ENCODE data around the gene POLR2H.

Gene POLR2H

DNA sequence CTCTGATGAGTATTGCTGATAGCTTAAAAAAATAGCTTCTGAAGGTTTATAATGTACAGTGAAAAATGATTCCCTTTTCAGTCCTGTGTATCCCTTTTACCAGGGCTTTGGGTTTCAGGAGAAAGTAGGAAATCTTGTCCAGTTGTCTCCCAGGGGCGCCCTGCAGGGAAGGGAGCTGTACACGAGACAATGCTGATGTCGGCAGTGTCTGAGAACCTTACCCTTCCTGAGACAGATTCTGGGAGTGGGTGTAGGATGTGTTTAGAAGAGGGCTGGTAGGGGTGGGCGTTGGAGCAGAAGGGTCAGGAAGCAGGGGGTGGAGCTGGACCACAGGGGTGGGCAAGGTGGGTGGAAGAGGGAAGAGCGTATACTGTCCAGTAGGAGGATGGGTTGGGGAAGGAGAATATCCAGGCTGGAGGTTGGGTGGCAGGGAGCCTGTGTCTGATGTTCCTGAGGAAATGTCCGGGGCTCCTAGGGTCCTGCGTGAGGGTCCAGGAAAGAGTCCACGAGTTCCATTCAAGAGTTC is 10.8 kb downstream of the POLR2H start:
- no peak for DNase-seq

DNA sequence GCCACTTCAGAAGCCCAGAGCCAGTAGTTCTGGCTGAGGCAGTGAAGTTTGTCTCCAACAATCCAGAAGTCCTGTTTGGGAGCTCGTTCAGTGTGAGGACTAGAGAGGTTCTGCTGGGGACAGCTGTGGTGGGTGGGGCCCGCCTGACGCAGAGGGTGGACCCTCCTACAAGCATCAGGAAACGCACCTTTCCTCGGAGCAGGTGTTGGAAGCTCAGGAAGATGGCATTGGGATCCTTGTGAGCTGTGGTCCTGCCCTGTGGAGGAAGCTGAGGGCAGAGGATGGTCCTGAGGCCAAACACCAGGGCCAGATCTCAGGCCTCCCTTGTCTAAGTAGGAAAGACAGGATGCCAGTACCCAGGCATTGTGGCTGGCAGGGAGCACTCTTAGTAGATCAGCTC is 11.4 kb downstream of the POLR2H start:
- DNase-seq: no peak

DNA sequence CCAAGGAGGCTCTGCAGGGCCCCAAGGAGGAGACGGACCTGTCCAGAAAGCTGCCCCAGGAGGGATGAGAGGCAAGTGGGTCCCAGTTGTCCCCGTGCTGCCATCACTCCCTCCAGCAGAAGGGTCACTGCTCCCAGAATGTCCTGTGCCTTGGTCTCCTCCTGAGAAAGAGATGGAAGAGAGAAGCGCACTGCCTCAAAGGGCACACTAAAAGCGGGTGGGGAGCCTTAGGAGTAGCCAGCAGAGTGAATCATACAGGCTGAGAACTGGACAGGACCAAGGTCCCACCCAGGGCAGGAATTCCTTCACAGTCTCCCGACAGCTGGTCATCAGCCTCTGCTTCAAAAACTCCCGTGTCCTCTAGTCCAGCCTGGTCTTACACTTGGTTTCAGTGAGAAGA is 11.9 kb downstream of the POLR2H start:
- no peak for DNase-seq

DNA sequence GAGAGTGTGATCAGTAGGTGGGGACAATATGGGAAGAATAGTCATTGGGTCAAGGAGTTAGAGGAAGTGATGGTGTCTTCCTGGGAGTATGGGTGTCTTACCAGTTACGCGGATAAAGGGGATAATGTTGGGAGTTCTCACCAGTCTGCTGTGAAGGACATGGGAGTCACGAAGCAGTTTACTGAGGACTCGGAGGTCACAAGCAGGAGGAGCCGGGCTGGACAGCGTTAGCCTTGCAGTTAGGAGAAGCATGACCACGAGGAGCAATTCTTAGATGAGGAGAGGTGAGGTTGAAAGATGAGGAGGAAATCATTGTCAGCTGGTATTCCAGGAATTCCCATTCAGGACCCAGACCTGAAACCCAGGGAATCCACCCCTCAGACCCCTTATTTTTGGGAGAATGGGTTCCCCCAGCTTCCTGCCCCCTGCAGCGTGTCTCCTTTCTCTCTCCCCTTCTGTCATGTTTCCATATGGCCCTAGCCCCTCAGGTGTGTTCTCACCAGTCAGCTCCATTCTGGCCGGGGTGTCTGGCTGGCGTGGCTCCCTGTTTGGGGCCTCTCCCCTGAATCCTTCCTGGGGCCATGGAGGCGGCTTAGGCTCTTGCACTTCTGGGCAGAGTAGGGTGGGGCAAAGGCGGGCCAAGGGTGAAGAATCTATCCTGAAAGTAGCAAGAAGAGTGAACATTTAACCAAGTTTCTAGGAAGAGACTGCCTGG is 14.4 kb downstream of the POLR2H start:
- DNase-seq: no peak

DNA sequence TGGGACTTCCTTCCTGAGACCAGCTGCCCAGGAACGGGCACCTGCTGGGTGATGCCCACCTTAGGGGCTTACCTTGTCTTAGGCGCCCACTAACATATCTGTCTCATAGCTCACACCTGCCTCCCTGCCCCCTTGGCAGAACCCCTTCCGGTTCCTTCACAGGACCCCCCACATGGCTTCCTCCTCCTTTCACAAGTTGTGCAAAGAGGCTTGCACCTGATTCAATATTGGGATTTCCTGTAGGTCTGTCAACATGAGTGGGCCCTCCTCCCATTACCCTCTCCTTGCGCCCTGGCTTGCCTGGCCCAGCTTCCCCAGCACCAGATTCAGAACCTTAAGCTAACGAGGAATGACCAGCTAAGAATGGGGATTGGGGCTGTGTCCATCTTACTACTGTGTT is 15.9 kb downstream of the POLR2H start:
- DNase-seq: no peak

DNA sequence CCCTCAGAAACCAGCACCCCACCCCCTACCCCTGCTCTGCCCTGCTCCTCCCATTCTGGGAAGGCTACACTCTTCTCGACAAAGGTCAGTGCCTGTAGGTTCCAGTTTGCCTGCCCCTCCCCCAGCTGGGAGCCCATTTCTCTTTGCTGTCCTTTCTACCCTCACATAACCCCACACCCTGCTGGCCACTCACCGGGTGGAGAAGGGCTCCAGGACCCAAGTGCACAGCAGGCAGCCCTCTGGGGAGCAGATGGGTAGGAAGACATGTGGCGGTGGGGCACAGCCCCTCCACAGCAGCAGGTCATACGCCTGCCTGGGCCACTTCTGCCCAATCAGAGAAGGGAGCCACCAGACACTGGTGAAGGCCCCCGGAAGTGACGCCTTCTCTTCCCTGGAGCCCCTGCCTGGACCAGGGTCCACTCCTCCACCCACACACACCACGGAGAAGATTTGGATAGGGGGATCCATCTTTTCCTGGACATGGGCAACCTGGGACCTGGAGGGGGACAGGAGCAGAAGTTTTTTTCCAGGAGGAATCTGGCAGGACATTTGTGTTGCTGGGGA is 16.5 kb downstream of the POLR2H start, which contains the start of gene THPO:
TSS of gene THPO (minus strand) at position 326 of the 564 bp plus-strand sequence. CDS start 1,948 bp downstream, outside the sequence.
- DNase-seq: no peak

DNA sequence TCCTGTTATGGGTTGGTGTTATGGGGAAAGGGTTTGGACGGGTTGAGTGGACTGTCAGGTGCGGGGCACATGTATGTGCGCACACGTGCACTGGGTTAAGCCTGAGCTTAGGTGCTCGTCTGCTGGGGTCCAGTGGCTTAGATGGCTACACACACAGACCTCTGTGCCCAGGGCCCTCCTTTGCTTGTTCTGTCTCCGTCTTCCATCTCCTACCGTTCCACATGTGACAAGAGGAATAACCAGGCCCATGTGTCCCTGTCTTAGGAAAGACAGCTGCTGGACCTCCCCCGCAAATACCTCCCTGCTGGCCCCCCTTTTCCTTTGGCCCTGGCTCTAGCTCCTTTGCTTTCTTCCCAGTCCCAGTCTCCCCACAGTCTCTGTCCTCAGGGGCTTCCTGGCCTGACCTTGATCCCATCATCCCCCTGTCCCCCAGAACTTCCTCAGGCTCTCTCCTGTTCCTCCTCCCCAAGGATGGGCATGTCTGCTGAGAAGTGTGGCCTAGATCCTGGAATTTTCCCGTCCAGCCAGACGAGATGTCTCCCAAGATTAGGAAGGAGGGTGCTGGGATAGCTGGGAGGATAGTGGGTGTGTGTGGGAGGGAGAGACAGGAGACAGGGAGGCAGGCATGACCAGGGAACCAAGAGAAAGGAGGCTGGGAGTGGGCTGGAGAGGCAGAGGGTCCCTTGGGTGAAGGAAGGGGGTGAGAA is 17.3 kb downstream of the POLR2H start:
- no peak for DNase-seq

DNA sequence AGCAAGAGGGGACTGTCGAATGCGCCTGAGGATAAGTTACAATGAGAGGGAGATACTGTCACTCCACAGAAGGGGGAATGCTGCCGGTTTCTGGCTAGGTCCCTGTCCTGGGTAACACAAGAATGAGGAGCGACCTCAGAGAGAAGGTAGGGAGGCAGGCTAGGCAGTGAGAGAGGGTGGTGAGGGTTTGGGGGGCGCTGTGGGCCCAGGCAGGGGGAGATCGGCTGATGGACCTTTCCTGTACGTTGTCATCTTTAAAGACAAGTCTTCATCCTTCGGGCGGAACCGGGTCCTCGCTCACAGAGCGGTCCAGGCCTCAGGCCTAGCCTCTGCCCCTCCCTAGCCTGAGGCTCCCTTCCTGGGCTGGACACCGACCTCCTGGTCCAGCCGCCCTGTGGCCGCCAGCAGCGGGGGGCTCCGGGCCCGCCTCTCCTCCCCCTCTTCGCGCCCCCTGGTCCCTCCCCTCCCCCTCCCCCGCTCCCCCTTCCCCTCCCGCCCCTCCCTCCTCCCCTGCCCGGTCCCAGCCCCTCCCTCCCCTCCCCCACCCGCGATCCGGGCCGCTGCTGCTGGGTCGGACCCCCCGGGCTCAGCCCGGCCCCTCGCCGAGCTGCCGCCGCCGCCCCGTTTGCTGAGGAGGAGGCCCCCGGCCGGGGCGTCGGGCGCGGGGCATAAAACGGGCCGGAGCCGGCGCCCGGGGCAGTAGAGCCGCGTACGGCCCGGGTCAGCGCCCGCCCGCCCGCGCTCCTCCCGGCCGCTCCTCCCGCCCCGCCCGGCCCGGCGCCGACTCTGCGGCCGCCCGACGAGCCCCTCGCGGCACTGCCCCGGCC is 18.1 kb downstream of the POLR2H start, which contains the start of gene CHRD:
TSS of gene CHRD (plus strand) at position 697 of the 827 bp plus-strand sequence. CDS start 265 bp downstream, outside the sequence.
- no peak for DNase-seq

DNA sequence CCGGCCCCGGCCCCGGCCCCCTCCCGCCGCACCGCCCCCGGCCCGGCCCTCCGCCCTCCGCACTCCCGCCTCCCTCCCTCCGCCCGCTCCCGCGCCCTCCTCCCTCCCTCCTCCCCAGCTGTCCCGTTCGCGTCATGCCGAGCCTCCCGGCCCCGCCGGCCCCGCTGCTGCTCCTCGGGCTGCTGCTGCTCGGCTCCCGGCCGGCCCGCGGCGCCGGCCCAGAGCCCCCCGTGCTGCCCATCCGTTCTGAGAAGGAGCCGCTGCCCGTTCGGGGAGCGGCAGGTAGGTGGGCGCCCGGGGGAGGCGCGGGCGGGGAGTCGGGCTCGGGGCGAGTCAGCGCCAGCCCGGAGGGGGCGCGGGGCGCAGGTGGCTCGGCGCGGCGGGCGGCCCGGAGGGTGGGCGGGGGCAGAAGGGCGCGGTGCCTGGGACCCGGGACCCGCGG is 18.7 kb downstream of the POLR2H start:
- peak; percentile 17 for DNase-seq

DNA sequence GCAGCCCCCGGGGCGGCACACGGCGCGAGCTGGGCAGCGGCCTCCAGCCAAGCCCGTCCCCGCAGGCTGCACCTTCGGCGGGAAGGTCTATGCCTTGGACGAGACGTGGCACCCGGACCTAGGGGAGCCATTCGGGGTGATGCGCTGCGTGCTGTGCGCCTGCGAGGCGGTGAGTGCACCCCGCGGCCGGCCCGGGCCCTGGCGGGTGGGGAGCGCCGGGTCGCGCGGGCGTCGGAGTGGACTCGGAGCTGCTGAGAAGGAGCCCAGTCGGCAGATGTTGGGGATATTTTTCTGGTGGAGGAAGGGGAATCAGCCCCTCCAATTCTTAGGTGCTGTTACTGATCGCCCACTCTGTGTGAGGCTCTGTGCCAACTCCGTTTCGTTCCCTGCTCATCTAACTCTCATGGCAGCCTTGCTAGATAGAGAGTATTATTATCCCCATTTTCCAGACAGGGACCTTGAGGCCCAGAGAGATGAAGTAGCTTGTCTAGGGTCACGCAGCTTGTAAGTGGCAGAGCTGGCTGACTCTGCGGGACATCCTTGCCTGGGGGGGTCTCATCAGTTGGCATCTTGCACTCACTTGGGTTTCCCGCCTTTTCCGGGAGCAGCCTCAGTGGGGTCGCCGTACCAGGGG is 19.2 kb downstream of the POLR2H start:
- no peak for DNase-seq

DNA sequence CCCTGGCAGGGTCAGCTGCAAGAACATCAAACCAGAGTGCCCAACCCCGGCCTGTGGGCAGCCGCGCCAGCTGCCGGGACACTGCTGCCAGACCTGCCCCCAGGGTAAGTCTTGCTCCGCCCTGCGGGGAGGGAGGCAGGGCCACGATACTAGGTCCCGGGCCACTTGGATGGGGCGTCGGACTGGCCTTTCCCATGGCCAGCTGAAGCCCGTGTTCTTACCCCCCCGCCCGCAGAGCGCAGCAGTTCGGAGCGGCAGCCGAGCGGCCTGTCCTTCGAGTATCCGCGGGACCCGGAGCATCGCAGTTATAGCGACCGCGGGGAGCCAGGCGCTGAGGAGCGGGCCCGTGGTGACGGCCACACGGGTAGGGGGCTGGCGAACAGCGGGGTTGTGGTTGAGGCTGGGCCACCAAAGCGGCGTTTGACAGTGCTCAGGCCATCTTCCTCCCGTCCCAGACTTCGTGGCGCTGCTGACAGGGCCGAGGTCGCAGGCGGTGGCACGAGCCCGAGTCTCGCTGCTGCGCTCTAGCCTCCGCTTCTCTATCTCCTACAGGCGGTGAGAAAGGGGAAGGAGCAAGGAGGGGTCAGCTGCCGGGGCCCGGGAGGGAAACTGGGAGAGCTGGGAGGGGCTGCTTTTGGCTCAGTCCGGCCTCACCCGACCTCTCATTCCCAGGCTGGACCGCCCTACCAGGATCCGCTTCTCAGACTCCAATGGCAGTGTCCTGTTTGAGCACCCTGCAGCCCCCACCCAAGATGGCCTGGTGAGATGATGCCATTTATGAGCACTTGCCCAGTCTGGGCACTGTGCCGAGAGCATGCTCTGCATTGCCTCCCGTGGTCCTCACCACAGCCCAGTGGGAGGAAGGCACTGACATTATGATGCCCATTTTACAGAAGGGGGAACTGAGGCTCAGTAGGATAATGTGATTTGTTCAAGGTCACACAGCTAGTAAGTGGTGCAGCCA is 20.0 kb downstream of the POLR2H start:
- no peak for DNase-seq

DNA sequence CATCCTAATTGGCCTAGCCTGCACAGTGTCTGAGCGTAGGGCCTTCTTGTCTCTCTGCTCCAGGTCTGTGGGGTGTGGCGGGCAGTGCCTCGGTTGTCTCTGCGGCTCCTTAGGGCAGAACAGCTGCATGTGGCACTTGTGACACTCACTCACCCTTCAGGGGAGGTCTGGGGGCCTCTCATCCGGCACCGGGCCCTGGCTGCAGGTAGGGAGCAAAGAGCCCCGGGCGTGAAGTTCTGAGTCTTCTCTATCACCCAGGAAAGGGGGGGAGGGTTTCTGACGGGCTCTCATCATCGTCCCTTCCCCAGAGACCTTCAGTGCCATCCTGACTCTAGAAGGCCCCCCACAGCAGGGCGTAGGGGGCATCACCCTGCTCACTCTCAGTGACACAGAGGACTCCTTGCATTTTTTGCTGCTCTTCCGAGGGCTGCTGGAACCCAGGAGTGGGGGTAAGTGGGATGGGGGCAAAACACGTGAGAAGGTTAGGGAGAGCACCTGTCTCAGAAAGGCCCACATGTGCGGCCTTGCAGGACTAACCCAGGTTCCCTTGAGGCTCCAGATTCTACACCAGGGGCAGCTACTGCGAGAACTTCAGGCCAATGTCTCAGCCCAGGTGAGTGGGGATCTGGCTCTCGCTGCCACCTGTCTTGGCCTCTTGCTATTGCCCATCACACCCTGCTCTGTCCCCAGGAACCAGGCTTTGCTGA is 21.0 kb downstream of the POLR2H start:
- DNase-seq: no peak

DNA sequence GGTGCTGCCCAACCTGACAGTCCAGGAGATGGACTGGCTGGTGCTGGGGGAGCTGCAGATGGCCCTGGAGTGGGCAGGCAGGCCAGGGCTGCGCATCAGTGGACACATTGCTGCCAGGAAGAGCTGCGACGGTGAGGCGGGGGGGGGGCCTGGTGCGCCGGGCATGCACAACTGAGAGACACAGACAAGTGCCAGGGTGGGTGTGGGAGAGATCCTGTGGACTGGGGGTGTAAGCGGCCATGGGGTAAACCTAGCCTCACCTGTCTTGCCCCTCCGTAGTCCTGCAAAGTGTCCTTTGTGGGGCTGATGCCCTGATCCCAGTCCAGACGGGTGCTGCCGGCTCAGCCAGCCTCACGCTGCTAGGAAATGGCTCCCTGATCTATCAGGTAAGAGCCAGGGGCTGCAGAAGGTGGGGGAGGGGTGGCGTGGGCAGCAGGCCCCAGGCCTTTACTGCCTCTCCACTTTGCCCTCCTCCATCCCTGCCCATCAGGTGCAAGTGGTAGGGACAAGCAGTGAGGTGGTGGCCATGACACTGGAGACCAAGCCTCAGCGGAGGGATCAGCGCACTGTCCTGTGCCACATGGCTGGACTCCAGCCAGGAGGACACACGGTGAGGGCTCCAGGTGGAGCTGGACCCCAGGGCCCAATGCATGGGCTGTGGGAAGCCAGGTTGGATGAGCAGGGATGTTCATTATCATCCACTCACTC is 21.7 kb downstream of the POLR2H start:
- DNase-seq: no peak

DNA sequence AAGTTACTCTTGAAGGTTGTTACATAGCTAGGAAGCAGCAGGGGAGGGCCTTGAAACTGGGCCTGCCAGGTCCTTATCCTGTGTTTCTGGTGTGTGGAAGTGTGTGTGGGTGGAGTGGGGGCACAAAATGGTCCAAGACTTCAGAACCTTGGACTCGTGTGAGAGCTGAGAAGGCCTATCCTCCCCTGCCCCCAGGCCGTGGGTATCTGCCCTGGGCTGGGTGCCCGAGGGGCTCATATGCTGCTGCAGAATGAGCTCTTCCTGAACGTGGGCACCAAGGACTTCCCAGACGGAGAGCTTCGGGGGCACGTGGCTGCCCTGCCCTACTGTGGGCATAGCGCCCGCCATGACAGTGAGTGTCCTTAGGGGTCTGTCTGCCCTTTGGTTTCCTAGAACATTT is 22.8 kb downstream of the POLR2H start:
- DNase-seq: no peak

DNA sequence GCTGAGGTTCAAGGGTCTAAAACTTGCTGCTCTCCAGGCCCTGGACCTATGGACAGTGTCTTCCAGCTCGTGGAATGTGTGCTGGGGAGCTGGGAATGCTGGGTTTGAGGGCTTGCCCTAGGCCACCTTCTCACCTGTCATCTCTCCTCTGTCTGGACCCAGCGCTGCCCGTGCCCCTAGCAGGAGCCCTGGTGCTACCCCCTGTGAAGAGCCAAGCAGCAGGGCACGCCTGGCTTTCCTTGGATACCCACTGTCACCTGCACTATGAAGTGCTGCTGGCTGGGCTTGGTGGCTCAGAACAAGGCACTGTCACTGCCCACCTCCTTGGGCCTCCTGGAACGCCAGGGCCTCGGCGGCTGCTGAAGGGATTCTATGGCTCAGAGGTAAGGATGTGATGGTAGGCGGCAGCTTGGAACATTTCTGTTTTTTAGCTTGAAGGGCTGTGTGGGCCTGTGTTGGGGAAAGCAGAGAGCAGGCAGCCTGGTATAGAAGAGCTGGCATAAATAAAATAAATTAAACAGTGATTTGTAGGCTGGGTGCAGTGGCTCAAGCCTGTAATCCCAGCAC is 23.4 kb downstream of the POLR2H start:
- no peak for DNase-seq

DNA sequence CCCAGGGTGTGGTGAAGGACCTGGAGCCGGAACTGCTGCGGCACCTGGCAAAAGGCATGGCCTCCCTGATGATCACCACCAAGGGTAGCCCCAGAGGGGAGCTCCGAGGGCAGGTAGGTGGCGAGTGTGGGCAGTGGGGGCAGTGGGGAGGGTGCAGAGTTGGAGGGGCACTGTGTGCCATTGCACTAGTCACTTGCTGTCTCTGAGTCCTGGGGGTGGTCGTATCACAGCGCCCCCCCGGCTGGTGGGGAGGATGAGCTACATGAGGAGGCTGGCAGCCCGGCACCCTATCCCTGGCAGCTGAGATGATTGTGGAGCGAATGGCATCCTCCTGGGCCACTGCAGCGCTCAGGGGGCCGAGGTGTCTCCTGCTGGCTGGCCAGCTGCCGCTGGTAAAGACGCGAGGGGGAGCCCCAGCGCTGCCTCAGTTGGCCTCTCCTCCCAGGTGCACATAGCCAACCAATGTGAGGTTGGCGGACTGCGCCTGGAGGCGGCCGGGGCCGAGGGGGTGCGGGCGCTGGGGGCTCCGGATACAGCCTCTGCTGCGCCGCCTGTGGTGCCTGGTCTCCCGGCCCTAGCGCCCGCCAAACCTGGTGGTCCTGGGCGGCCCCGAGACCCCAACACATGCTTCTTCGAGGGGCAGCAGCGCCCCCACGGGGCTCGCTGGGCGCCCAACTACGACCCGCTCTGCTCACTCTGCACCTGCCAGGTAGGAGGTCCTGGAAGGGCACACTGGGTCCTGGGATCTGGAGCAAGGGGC is 24.7 kb downstream of the POLR2H start:
- DNase-seq: no peak

DNA sequence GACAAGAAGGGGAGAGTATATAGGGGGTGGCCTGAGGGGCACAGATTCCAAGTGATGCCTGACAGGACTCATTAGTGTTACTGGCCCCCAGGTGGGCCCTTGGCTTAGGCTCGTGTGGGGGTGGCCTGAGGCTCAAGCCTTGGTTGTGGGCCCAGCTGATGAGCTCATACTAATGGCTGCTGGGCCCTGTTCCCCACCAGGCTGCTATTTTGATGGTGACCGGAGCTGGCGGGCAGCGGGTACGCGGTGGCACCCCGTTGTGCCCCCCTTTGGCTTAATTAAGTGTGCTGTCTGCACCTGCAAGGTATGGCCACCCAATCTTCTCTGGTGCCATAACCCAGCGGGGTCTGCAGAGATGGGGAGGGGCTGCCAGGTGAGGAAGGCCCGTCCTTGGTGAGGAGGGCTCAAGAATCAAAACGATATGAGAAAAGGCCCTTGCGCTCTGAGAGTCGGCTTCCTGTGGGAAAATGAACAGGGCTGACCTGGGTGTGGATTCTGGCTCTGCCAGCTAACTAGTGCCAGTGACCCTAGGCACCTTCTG is 25.7 kb downstream of the POLR2H start:
- DNase-seq: no peak

Data from CD4-positive, alpha-beta T cell treated with Interleukin-21 for 1 hour (primary cell).